MM.1S (cell line): Measurements from ENCODE around the gene PIK3R5.

Source experiments
- CTCF ChIP-seq: fragments of 300-600 bp; sonication (generic); IDR thresholded peaks from 2 replicates; pipeline ENCODE4 v1.5.1; 2016; ENCODE audit warnings: antibody characterized with exemption, low read length, mixed read lengths
- EZH2 ChIP-seq: fragments of 300-600 bp; sonication (generic); optimal IDR thresholded peaks from 2 replicates; pipeline ENCODE3; 2017; ENCODE audit warnings: low read depth, mild to moderate bottlenecking, antibody characterized with exemption, low read length, mixed read lengths
- EZH2phosphoT487 ChIP-seq: fragments of 300-600 bp; sonication (generic); IDR thresholded peaks from 2 replicates; pipeline ENCODE4 v1.6.1; 2018; ENCODE audit warnings: antibody characterized with exemption, low read length

- TF ChIP-seq CTCF: no peak
- no peak for TF ChIP-seq EZH2
- no peak for TF ChIP-seq EZH2phosphoT487
Observed at GRCh38 chr17:9002227-9002605, 36.7 kb upstream of the PIK3R5 start.
